ENCODE data around the gene EIF4G1.

GRCh38 chr3:184368586-184369183 lies 54.3 kb downstream of the EIF4G1 start:
- no peak for TF ChIP-seq CTCF (IDR thresholded peaks at IDR 0.05)
- no peak for TF ChIP-seq EZH2phosphoT487 (IDR thresholded peaks at IDR 0.05)

All from neural progenitor cell (in vitro differentiated cells).